T47D (cell line): ENCODE measurements around the gene HOXC10.

Source experiments
- DNase-seq, 2 experiments: peaks; one replicate each; pipeline versions ENCODE4 v3.0.0 to v3.0.0-alpha.2; 2011 to 2012; ENCODE audit warnings: low read depth in 1 of 2, low spot score in 1 of 2
- JUND ChIP-seq: IDR thresholded peaks from 2 replicates; pipeline ENCODE4 v1.6.1; 2012; ENCODE audit warnings: low read depth
- in situ Hi-C: cut with HindIII; loops from 2 replicates; pipeline ENCODE4 v1.10.0; 2016; ENCODE audit warnings: low sequenced_read_pairs, low pct_unique_long_range_greater_than_20kb

Gene HOXC10

GRCh38 chr12:54025499-54026405 is 40.8 kb downstream of the HOXC10 start:
- DNase-seq = no peak
- TF ChIP-seq JUND = no peak
- in situ Hi-C loops = no loop called here

- in situ Hi-C loops = no loop called here
- no peak for DNase-seq
- TF ChIP-seq JUND = no peak
Observed at GRCh38 chr12:54026640-54027441, 41.9 kb downstream of the HOXC10 start.

- no peak for DNase-seq
- TF ChIP-seq JUND = no peak
- in situ Hi-C loops = no loop called here
Observed at GRCh38 chr12:54027442-54027786, 42.5 kb downstream of the HOXC10 start.

DNA sequence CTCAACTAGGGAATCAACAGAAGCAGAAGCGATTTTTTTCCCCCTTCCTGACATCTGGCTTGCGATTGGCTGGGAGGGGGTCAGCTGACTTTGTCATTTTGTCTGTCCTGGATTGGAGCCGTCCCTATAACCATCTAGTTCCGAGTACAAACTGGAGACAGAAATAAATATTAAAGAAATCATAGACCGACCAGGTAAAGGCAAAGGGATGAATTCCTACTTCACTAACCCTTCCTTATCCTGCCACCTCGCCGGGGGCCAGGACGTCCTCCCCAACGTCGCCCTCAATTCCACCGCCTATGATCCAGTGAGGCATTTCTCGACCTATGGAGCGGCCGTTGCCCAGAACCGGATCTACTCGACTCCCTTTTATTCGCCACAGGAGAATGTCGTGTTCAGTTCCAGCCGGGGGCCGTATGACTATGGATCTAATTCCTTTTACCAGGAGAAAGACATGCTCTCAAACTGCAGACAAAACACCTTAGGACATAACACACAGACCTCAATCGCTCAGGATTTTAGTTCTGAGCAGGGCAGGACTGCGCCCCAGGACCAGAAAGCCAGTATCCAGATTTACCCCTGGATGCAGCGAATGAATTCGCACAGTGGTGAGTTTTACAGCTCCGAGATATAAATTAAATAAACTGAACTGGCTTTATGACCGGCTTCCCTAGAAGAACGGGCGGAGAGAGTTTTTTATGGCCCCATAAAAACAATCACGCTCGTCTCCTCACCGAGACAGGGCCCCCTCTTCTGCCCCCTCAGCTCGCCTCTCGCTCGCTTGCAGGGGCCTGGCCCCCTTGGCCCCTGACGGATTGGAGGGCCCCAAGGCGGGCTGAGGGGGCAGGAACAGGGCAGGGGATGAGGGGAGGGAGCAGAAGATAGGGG is 43.6 kb downstream of the HOXC10 start, which contains the start of gene HOXC6:
TSS of gene HOXC6 (plus strand) at position 127 of the 888 bp plus-strand sequence. CDS start at position 209, 82 bp downstream.
- in situ Hi-C loops = no loop called here
- TF ChIP-seq JUND = no peak
- no peak for DNase-seq

DNA sequence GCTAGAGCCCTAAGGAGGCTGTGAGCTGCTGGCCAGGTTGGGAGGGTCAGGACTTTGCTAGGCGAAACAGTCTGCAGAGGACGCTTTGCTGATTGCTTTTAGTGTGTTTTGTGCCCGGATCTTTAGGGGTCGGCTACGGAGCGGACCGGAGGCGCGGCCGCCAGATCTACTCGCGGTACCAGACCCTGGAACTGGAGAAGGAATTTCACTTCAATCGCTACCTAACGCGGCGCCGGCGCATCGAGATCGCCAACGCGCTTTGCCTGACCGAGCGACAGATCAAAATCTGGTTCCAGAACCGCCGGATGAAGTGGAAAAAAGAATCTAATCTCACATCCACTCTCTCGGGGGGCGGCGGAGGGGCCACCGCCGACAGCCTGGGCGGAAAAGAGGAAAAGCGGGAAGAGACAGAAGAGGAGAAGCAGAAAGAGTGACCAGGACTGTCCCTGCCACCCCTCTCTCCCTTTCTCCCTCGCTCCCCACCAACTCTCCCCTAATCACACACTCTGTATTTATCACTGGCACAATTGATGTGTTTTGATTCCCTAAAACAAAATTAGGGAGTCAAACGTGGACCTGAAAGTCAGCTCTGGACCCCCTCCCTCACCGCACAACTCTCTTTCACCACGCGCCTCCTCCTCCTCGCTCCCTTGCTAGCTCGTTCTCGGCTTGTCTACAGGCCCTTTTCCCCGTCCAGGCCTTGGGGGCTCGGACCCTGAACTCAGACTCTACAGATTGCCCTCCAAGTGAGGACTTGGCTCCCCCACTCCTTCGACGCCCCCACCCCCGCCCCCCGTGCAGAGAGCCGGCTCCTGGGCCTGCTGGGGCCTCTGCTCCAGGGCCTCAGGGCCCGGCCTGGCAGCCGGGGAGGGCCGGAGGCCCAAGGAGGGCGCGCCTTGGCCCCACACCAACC is 44.8 kb downstream of the HOXC10 start:
- no peak for TF ChIP-seq JUND
- in situ Hi-C loops = no loop called here
- DNase-seq = no peak

- no peak for DNase-seq
- in situ Hi-C loops = no loop called here
- no peak for TF ChIP-seq JUND
Observed at GRCh38 chr12:54030442-54030801, 45.5 kb downstream of the HOXC10 start.

GRCh38 chr12:54030889-54031471 is 46.0 kb downstream of the HOXC10 start:
- in situ Hi-C loops = no loop called here
- TF ChIP-seq JUND = no peak
- DNase-seq = no peak

GRCh38 chr12:54031480-54031879 is 46.5 kb downstream of the HOXC10 start:
- no peak for DNase-seq
- in situ Hi-C loops = no loop called here
- TF ChIP-seq JUND = no peak

DNA sequence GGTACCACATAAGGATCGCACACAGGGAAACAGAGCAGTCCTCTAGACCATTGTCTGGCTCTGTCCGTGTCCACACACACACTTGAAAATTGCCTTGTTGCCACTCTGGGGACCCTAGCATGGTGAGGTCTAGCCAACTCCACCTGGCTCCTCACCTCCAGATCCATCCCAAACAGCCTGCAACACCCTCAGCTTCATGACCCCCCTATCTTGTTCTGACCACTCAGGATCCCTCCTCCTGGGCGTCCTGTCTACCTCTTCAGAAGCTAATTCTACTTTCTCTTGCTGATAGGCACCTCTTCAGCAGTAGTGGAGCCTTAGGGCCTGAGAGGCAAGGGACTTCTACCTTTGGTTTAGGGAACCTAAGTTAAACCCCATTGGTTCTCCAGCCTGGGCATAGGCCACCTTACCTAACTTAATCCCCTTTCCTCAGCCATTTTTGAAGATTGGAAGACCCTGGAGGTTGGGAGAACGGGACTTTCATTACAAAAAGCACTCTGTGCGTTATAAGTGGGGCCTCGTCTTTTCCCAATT is 47.2 kb downstream of the HOXC10 start:
- no peak for DNase-seq

GRCh38 chr12:54032627-54033100 is 47.7 kb downstream of the HOXC10 start, which contains the start of gene HOXC5:
Gene HOXC5, plus strand, starts transcription at chr12:54033050. Its CDS starts 73 bp downstream, at chr12:54033123.
- TF ChIP-seq JUND = no peak
- in situ Hi-C loops = no loop called here
- peak; percentile 79 to 99 for DNase-seq

More for the DNA sequence above, 47.2 kb downstream of the HOXC10 start:
- TF ChIP-seq JUND = no peak
- in situ Hi-C loops = no loop called here
